C4-2B (cell line): Measurements from ENCODE around the gene VASN.

ENCODE experiments used
- H3K27ac ChIP-seq: fragments of 450-650 bp; 2 replicates; pipeline ENCODE4 v1.5.1; 2017
- ZFX ChIP-seq: fragments of 450-650 bp; IDR thresholded peaks from 2 replicates; pipeline ENCODE4 v1.6.1; 2017
- TF ChIP-seq, protein P1 (sequence below): fragments of 450-650 bp; conservative IDR thresholded peaks from 2 replicates; pipeline ENCODE4 v1.5.1; 2017; ENCODE audit warnings: mild to moderate bottlenecking

Gene VASN

DNA sequence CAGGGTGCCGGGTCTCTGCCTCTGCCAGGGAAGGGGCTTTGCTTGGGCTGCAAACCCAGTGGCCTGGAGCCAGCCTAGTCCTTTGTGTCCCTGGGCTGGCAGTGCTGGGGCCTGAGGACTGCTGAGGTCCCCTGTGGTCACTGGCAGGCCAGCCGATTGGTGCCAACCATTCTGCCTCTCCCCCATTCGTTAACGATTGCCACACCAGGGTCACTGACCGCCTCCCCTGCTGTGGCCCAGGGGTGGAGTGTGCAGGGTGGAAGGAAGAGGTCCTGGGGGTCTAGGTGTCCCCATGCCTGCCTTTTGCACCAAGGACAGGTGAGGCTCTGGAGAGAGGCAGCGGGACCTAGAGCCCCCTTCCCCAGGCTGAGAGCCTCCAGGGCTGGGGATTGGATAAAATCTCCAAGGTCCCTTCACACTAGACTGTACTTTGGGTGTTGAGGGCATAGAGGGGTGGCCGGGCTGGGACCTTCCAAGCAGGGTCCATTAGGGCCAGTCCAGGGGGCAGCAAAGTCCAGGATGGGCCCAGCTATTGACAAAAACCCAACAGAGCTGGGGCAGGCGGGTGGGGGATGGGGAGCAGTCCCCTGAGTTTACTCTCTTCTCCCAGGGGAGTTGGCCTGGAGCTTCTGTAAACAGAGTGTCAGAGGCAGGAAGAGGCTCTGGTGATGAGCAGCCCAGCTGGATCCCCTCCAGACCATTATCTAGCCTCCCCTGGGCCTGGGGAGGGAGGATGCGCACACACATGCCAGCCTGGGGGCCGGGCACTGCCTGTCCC lies 1.1 kb downstream of the VASN start:
- no peak for TF ChIP-seq ZFX
- TF ChIP-seq, protein P1, sequence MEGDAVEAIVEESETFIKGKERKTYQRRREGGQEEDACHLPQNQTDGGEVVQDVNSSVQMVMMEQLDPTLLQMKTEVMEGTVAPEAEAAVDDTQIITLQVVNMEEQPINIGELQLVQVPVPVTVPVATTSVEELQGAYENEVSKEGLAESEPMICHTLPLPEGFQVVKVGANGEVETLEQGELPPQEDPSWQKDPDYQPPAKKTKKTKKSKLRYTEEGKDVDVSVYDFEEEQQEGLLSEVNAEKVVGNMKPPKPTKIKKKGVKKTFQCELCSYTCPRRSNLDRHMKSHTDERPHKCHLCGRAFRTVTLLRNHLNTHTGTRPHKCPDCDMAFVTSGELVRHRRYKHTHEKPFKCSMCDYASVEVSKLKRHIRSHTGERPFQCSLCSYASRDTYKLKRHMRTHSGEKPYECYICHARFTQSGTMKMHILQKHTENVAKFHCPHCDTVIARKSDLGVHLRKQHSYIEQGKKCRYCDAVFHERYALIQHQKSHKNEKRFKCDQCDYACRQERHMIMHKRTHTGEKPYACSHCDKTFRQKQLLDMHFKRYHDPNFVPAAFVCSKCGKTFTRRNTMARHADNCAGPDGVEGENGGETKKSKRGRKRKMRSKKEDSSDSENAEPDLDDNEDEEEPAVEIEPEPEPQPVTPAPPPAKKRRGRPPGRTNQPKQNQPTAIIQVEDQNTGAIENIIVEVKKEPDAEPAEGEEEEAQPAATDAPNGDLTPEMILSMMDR, result no peak
- peak overlapping the region; percentile 85 for H3K27ac ChIP-seq

DNA sequence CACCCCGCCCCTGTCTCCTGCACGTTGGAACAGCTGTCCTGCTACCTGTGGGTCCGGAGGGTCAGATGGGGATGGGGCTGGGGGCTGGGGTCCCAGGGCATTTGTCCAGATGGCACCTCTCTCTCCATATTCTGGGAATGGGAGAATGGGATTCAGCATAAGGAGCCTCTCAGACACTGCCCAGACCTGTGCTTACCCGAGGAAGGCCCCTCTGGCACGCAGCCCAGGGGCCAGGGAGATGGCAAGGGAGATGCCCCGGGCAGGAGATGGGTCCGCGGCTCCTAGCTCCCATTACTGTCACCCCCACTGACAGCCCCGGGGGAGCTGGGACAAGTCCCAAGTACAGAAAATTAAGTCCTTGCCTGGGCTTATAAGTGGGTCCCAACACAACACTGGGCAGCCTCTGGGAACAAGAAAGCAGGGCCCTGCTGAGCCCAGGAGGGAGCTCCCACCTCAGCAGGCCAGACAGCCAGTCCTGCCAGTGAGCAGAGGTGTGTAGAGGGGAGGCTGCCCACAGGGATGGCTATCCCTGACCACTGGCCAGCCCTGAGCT lies 1.8 kb downstream of the VASN start:
- peak overlapping the region; percentile 85 for H3K27ac ChIP-seq
- TF ChIP-seq ZFX, result no peak
- TF ChIP-seq, protein P1, result no peak

DNA sequence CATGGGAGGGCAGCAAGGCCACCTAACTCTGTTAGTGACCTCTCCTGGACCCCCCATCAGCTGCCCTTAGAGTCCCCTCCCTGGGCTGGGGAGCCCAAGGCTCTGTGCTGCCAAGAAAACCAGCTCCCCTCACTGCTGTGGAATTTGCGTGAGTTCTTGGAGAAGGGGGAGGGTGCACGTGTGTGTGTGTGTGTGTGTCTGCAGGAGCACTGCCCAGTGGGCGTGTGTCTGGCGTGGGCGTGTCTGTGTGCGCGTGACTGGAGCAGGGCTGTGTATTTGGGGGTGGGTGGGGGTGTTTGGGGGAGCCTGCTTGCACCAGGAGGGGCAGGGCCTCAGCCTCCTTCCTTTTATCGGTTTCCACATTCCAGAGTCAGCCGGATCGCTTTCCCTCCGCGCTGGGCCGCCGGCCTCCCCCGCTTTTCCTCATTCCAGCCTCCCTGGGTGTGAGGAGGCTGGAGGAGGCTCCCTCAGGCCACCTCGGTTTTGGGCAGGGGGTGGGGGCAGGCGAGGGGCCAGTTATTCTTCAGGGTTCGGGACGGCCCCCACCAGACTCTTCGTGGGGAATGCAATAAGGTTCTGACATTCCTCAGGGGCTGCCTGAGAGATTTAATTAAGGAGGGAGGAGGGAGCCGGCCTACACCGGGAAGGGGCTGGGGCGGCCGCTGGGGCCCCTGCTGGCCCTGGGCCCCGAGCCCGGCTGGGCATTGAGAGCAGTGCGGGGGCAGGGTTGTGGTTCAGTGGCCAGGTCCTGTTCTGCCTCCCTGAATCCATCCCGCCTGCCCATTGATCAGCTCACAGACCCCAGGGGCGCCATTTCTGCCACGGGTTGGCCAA lies 2.5 kb downstream of the VASN start:
- H3K27ac ChIP-seq, result peak overlapping the region; percentile 85

DNA sequence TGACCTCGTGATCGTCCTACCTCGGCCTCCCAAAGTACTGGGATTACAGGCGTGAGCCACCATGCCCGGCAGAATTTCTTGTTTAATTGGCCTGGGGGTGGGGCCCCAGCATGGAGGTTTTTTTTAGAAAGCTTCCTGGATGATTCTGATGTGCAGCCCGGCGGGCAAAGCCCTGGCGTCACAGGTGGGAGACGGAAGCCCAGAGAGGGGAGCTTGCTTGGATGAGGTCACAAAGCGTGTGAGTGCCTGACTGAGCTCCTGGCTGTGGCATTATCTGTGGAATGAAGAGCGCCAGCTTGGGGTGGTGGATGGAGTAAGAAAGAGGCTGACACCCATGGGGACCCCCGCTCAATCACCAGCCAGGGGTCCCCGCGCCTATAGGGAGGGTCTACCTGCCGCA lies 4.1 kb downstream of the VASN start:
- TF ChIP-seq, protein P1, result no peak

More for the DNA sequence above, 2.5 kb downstream of the VASN start:
- TF ChIP-seq, protein P1, result no peak
- TF ChIP-seq ZFX, result no peak

DNA sequence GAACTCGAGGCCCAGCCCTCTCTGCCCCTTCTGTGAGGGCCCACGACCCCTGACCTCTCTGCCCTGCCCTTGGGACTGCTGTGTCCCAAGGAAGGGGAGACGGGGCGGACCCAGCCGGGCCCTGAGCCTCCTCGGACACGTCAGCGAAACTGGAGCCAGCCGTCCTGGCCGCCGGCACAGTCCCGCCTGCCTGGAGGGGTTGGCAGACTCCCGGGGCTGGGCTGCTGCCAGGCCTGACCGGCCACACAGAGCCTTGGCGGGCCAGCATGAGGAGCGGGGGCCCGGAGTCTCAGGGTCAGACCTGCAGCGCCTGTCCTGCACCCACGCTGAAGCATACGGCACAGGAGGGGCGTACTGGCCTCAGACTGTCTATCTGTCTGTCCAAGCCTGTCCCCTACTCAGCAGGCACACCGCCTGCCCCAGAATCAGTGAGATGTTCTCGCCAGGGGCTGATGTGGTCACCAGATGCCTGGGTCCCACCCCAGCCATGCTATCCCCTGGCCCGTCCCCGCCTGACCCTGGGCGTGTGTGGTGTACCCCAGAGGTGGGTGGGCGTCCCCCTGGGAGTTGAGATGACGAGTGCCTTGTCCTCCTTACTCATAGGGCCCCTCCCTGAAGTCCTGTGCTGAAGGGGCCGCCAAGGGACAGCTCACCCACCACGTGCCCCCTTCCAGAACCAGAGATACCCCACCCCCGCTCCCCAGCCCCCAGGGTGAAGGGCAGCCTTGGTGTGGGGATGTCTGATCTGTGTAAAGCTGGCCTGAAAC lies 4.7 kb downstream of the VASN start:
- peak overlapping the region; percentile 85 for H3K27ac ChIP-seq
- TF ChIP-seq, protein P1, result no peak
- no peak for TF ChIP-seq ZFX

More for the DNA sequence above, 4.1 kb downstream of the VASN start:
- H3K27ac ChIP-seq, result peak overlapping the region; percentile 85

DNA sequence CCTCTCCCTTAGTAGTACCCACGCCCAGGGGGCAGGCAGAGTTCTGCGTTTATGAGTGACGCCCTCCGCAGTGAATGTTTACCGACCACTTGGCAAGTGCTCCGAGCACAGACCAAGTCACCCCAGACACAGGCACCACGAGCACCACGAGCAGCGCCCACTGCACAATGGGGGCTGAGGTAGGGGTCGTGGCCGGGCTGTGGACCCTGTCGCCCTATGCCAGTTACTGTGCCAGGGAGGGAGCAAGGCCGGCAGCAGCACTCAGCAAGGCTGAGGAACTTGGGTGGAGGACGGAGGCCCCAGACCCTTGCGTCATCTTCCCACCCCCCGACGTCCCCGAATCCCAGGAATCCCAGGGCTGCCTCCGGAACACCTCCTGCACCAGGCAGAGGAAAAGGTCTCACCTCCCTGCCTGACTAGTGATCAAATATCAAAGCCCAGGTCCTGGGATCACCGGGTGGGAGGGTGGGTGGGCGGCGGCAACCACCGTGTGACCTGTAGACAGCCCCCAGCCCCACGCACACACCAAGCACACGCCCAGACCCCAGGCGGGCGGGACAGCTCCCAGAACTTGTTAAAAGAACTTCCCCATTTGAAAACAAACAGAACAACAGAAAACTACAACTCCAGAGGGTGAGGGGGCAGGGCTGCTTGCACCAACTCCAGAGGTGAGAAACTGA lies 5.4 kb downstream of the VASN start:
- H3K27ac ChIP-seq, result peak overlapping the region; percentile 85

More for the DNA sequence above, 5.4 kb downstream of the VASN start:
- no peak for TF ChIP-seq ZFX
- TF ChIP-seq, protein P1, result no peak
